ENCODE results near the gene MYF5. TPM values are rescaled to one million over a fixed set of nuclear protein-coding genes. Genes with fewer than 3 reads are reported as not detected.
"Not testable (repeated sequence)": the region's sequence is repeated elsewhere in the genome, so short reads cannot be mapped to it uniquely, and the experiment has no call there.

MYF5 gene
- total RNA-seq = not detected

- Mint-ChIP-seq H3K36me3 (ENCODE audit: insufficient read depth in 2 of 2) (peaks cover 0 to 4% of the 10 kb centered on the region in 2 donors), H3K27ac (no peak within 1 kb of the TSS), H3K4me3 (no peak within 1 kb of the TSS), H3K27me3 (ENCODE audit: low read depth) (peaks cover 30% of the 10 kb centered on the region), H3K9me3 (peaks cover 1 to 2% of the 10 kb centered on the region in 2 donors), H3K4me1 (ENCODE audit: low read depth) (no peaks in the 10 kb centered on the region)
- ATAC-seq (replicated peaks in 1 of 2) (no peak), DNase-seq (no peak)
These were observed at the start of gene MYF5 for GRCh38 chr12:80716696-80717469. MYF5 (plus strand) TSS chr12:80716912; CDS start chr12:80717064, 152 bp downstream.

- H3K4me1 Mint-ChIP-seq (ENCODE audit: low read depth) = no peaks in the 10 kb centered on the region
- H3K36me3 Mint-ChIP-seq (ENCODE audit: insufficient read depth in 2 of 2) = no peaks in the 10 kb centered on the region
- peaks cover 5 to 8% of the 10 kb centered on the region in 2 donors for H3K9me3 Mint-ChIP-seq
- no peak overlapping the region for H3K4me3 Mint-ChIP-seq
- no peaks in the 10 kb centered on the region for H3K27me3 Mint-ChIP-seq (ENCODE audit: low read depth)
- H3K27ac Mint-ChIP-seq = no peak overlapping the region
- DNase-seq (no peak), ATAC-seq (replicated peaks in 1 of 2) (no peak)
These were observed 46.5 kb upstream of the MYF5 start for GRCh38 chr12:80670214-80670613.

DNA sequence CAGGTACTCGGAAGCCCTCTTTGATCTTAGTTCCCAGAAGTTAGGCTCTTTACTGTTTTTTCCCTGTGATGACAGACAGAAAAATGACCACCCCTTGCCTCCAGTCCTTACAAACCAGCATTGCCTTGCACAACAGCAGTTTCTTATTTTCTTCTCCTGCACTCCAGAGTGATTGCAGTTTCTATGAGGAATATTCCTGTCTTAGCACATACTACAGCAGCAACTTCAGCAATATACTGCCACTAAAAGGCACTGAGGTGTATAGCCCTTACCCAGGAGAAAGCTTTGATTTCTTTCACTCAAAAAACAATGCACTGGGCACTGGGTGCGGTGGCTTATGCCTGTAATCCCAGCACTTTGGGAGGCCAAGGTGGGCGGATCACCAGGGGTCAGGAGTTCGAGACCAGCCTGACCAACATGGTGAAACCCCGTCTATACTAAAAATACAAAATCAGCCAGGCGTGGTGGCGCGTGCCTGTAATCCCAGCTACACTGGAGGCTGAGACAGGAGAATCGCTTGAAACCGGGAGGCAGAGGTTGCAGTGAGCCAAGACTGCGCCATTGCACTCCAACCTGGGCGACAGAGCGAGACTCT is 40.6 kb upstream of the MYF5 start:
- ATAC-seq (replicated peaks in 1 of 2); DNase-seq; H3K4me3 Mint-ChIP-seq; H3K27me3 Mint-ChIP-seq (ENCODE audit: low read depth); H3K9me3 Mint-ChIP-seq; H3K4me1 Mint-ChIP-seq (ENCODE audit: low read depth); H3K27ac Mint-ChIP-seq; H3K36me3 Mint-ChIP-seq (ENCODE audit: insufficient read depth in 2 of 2): not testable (repeated sequence)

DNA sequence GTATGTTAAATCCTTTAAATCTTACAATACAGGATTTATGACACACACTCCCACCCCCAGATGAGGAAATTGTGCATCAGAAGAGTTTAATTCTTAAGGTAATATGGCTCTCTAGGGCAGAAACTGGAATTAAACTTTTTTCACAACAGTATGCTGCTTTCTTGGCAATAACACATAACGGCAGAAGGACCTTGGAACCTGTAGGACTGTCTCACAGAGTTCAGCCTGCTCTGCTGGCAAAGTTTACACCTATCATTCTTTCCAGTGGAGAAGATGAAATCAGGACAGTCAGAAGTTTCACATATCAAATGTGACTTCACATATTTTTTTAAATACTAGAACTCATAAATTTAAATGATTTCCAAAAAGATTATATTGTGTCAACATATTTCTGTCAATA is 39.9 kb upstream of the MYF5 start:
- no peak for ATAC-seq (replicated peaks in 1 of 2)
- Mint-ChIP-seq H3K9me3 (peaks cover 3% of the 10 kb centered on the region in 2 donors), H3K27ac (no peak overlapping the region), H3K4me3 (no peak overlapping the region), H3K36me3 (ENCODE audit: insufficient read depth in 2 of 2) (no peaks in the 10 kb centered on the region), H3K27me3 (ENCODE audit: low read depth) (no peaks in the 10 kb centered on the region), H3K4me1 (ENCODE audit: low read depth) (no peaks in the 10 kb centered on the region)
- no peak for DNase-seq

GRCh38 chr12:80677994-80678393 is 38.7 kb upstream of the MYF5 start:
- no peak for ATAC-seq (replicated peaks in 1 of 2)
- Mint-ChIP-seq H3K27ac (no peak overlapping the region), H3K4me1 (ENCODE audit: low read depth) (no peaks in the 10 kb centered on the region), H3K4me3 (no peak overlapping the region), H3K9me3 (peaks cover 2% of the 10 kb centered on the region in 2 donors), H3K36me3 (ENCODE audit: insufficient read depth in 2 of 2) (no peaks in the 10 kb centered on the region), H3K27me3 (ENCODE audit: low read depth) (no peaks in the 10 kb centered on the region)
- DNase-seq = no peak

- peaks cover 0 to 2% of the 10 kb centered on the region in 2 donors for H3K9me3 Mint-ChIP-seq
- ATAC-seq (replicated peaks in 1 of 2) (no peak), DNase-seq (no peak)
- no peaks in the 10 kb centered on the region for H3K36me3 Mint-ChIP-seq (ENCODE audit: insufficient read depth in 2 of 2)
- no peak overlapping the region for H3K27ac Mint-ChIP-seq
- H3K27me3 Mint-ChIP-seq (ENCODE audit: low read depth) = no peaks in the 10 kb centered on the region
- no peak overlapping the region for H3K4me3 Mint-ChIP-seq
- no peaks in the 10 kb centered on the region for H3K4me1 Mint-ChIP-seq (ENCODE audit: low read depth)
These were observed 37.2 kb upstream of the MYF5 start for GRCh38 chr12:80679346-80680131.

- Mint-ChIP-seq H3K9me3 (no peaks in the 10 kb centered on the region), H3K36me3 (ENCODE audit: insufficient read depth in 2 of 2) (no peaks in the 10 kb centered on the region), H3K27ac (no peak overlapping the region), H3K27me3 (ENCODE audit: low read depth) (no peaks in the 10 kb centered on the region), H3K4me1 (ENCODE audit: low read depth) (no peaks in the 10 kb centered on the region), H3K4me3 (no peak overlapping the region)
- ATAC-seq (replicated peaks in 1 of 2) (no peak), DNase-seq (no peak)
These were observed 35.4 kb upstream of the MYF5 start for GRCh38 chr12:80681287-80681686.

DNA sequence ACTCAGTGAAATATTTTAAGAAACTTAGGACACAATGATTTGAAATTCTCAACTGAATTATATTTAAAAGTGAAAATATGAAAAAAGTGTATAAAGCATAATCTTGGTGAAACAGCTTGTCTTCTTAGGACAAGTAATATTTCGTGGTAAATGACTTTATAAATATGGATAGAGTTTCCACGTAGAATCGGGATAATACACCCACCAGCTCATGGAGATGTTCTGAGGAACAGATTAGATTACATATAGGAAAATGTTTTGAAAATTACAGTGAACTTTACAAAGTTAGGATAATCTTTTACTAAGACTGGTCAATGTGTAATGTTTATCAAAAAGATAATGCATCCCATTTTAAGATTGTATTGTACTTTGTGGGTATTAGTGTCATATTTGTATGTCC is 34.9 kb upstream of the MYF5 start:
- no peaks in the 10 kb centered on the region for H3K9me3 Mint-ChIP-seq
- H3K4me1 Mint-ChIP-seq (ENCODE audit: low read depth) = no peaks in the 10 kb centered on the region
- no peak overlapping the region for H3K27ac Mint-ChIP-seq
- no peaks in the 10 kb centered on the region for H3K27me3 Mint-ChIP-seq (ENCODE audit: low read depth)
- H3K36me3 Mint-ChIP-seq (ENCODE audit: insufficient read depth in 2 of 2) = no peaks in the 10 kb centered on the region
- ATAC-seq (replicated peaks in 1 of 2) = no peak
- DNase-seq = no peak
- no peak overlapping the region for H3K4me3 Mint-ChIP-seq

DNA sequence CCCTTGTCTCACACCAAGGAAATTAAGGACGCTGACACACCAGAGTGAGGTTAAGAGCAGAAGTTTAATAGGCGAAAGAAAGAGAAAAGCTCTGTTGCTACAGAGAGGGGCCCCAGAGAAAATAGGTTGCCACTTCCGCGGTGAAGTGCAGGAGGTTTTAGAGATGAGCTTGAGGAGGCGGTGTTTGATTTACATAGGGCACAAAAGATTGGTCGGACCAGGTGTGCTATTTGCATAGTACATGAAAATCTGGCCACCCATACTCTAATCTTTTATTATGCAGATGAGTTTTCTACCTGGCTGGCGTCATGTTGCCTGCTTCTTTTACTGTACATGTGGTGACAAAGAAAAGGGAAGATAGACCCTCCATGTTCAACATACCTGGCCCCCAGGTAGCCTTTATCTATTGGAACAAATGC is 32.6 kb upstream of the MYF5 start:
- Mint-ChIP-seq H3K4me3 (no peak overlapping the region), H3K9me3 (peaks cover 0 to 1% of the 10 kb centered on the region in 2 donors), H3K36me3 (ENCODE audit: insufficient read depth in 2 of 2) (no peaks in the 10 kb centered on the region), H3K27ac (no peak overlapping the region), H3K27me3 (ENCODE audit: low read depth) (no peaks in the 10 kb centered on the region), H3K4me1 (ENCODE audit: low read depth) (no peaks in the 10 kb centered on the region)
- ATAC-seq (replicated peaks in 1 of 2) (no peak), DNase-seq (no peak)

DNA sequence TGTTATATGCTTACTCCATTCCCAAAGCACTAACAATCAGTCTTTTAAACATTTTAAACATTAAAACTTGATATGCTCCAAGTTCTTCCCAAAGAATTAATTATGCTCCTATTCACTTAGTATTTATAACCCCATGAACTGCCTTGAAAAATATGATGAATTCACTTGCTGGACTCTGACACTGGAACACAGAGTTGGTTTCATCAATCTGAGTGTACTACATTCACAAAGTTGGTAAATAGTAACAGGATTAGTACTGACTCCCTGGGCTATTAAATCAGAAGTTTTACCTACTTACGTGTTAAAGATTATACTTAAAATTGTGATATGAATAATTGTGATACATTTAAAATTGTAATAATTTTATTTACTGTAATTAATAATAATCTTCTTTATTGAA is 26.6 kb upstream of the MYF5 start:
- Mint-ChIP-seq H3K27me3 (ENCODE audit: low read depth) (no peaks in the 10 kb centered on the region), H3K9me3 (peaks cover 0 to 1% of the 10 kb centered on the region in 2 donors), H3K27ac (no peak overlapping the region), H3K36me3 (ENCODE audit: insufficient read depth in 2 of 2) (no peaks in the 10 kb centered on the region), H3K4me1 (ENCODE audit: low read depth) (no peaks in the 10 kb centered on the region), H3K4me3 (no peak overlapping the region)
- no peak for ATAC-seq (replicated peaks in 1 of 2)
- no peak for DNase-seq

GRCh38 chr12:80690513-80690912 is 26.2 kb upstream of the MYF5 start:
- H3K36me3 Mint-ChIP-seq (ENCODE audit: insufficient read depth in 2 of 2) = no peaks in the 10 kb centered on the region
- no peak overlapping the region for H3K4me3 Mint-ChIP-seq
- H3K4me1 Mint-ChIP-seq (ENCODE audit: low read depth) = no peaks in the 10 kb centered on the region

GRCh38 chr12:80692114-80692513 is 24.6 kb upstream of the MYF5 start:
- Mint-ChIP-seq H3K27ac (no peak overlapping the region), H3K4me3 (no peak overlapping the region), H3K4me1 (ENCODE audit: low read depth) (no peaks in the 10 kb centered on the region), H3K9me3 (peaks cover 0 to 1% of the 10 kb centered on the region in 2 donors), H3K27me3 (ENCODE audit: low read depth) (no peaks in the 10 kb centered on the region), H3K36me3 (ENCODE audit: insufficient read depth in 2 of 2) (no peaks in the 10 kb centered on the region)
- ATAC-seq (replicated peaks in 1 of 2) = no peak
- no peak for DNase-seq

More at GRCh38 chr12:80690513-80690912, 26.2 kb upstream of the MYF5 start:
- peaks cover 0 to 1% of the 10 kb centered on the region in 2 donors for H3K9me3 Mint-ChIP-seq
- DNase-seq (no peak), ATAC-seq (replicated peaks in 1 of 2) (no peak)
- no peaks in the 10 kb centered on the region for H3K27me3 Mint-ChIP-seq (ENCODE audit: low read depth)
- no peak overlapping the region for H3K27ac Mint-ChIP-seq

- Mint-ChIP-seq H3K27me3 (ENCODE audit: low read depth) (no peaks in the 10 kb centered on the region), H3K9me3 (no peaks in the 10 kb centered on the region), H3K36me3 (ENCODE audit: insufficient read depth in 2 of 2) (no peaks in the 10 kb centered on the region), H3K27ac (no peak overlapping the region), H3K4me3 (no peak overlapping the region), H3K4me1 (ENCODE audit: low read depth) (no peaks in the 10 kb centered on the region)
- DNase-seq (no peak), ATAC-seq (replicated peaks in 1 of 2) (no peak)
These were observed 19.3 kb upstream of the MYF5 start for GRCh38 chr12:80697270-80697887.

All from activated T-cell treated with anti-CD3 and anti-CD28 coated beads, Interleukin-2, amount 50 U/mL, for 72 hours (primary cell).